Cardiac muscle cell (in vitro differentiated cells and primary cell): ENCODE results near the gene CUX1. TPM values are rescaled to one million over a fixed set of nuclear protein-coding genes. Genes with fewer than 3 reads are reported as not detected.

Source experiments
- DNase-seq, 2 donors: peaks; one replicate each; pipeline versions ENCODE4 v3.0.0 to v3.0.0-alpha.2; 2010 to 2017; ENCODE audit warnings: low read depth in 1 of 2, low spot score in 1 of 2
- H3K27ac ChIP-seq: fragments of 200-600 bp; sonication (generic); 2 replicates; pipeline ENCODE4 v1.5.1; 2016
- H3K27me3 ChIP-seq: fragments of 200-600 bp; sonication (generic); 2 replicates; pipeline ENCODE4 v1.6.0; 2016; ENCODE audit warnings: control low read depth
- H3K36me3 ChIP-seq: fragments of 200-600 bp; sonication (generic); 2 replicates; pipeline ENCODE4 v1.5.1; 2016; ENCODE audit warnings: control low read depth
- H3K4me1 ChIP-seq: fragments of 200-600 bp; sonication (generic); 2 replicates; pipeline ENCODE4 v1.8.1; 2017; ENCODE audit warnings: low read depth, mild to moderate bottlenecking, mixed run types
- H3K4me3 ChIP-seq: fragments of 200-600 bp; sonication (generic); 2 replicates; pipeline ENCODE4 v1.5.1; 2016; ENCODE audit warnings: mild to moderate bottlenecking
- H3K9me3 ChIP-seq: fragments of 200-600 bp; sonication (generic); 2 replicates; pipeline ENCODE4 v1.5.1; 2017; ENCODE audit warnings: low read depth, mild to moderate bottlenecking, control low read depth
- CTCF ChIP-seq: IDR thresholded peaks from 2 replicates; pipeline ENCODE4 v1.5.1; 2012; ENCODE audit warnings: low read depth, mild to moderate bottlenecking, low read length
- polyA plus RNA-seq: library from polyadenylated mRNA; unstranded; fragments of >200 nt; fragmentation: Nextera tagmentation; extraction: Ambion mirVana; gene quantifications from 2 replicates; pipeline ENCODE4 v1.2.1, GENCODE V29; 2016
- total RNA-seq: library from RNA; depleted of rRNA; stranded (reverse); fragments of >200 nt; gene quantifications from 2 replicates; pipeline ENCODE4 v1.2.3, GENCODE V29; 2016

The CUX1 gene
- total and polyA plus RNA-seq, 2 experiments from 2014 or later = 67.7 to 85.3 TPM

- Histone ChIP-seq H3K36me3 (no peaks in the 10 kb centered on the region), H3K27me3 (no peaks in the 10 kb centered on the region), H3K9me3 (no peaks in the 10 kb centered on the region), H3K4me3 (no peak overlapping the region), H3K27ac (no peak overlapping the region), H3K4me1 (peaks cover 3% of the 10 kb centered on the region)
- no peak for DNase-seq
- no peak for TF ChIP-seq CTCF
Observed at GRCh38 chr7:102098986-102099385, 281.6 kb downstream of the CUX1 start.

- Histone ChIP-seq H3K36me3 (no peaks in the 10 kb centered on the region), H3K9me3 (no peaks in the 10 kb centered on the region), H3K27me3 (no peaks in the 10 kb centered on the region), H3K27ac (no peak overlapping the region), H3K4me1 (no peaks in the 10 kb centered on the region), H3K4me3 (no peak overlapping the region)
- DNase-seq = no peak
- no peak for TF ChIP-seq CTCF
Observed at GRCh38 chr7:102099474-102099873, 282.0 kb downstream of the CUX1 start.

- no peaks in the 10 kb centered on the region for H3K9me3 ChIP-seq
- DNase-seq = no peak
- no peak overlapping the region for H3K27ac ChIP-seq
- H3K4me1 ChIP-seq = no peaks in the 10 kb centered on the region
- TF ChIP-seq CTCF = no peak
- H3K27me3 ChIP-seq = no peaks in the 10 kb centered on the region
- no peak overlapping the region for H3K4me3 ChIP-seq
- H3K36me3 ChIP-seq = no peaks in the 10 kb centered on the region
Observed at GRCh38 chr7:102101111-102101551, 283.7 kb downstream of the CUX1 start.

GRCh38 chr7:102101926-102102325, 284.5 kb downstream of the CUX1 start:
- Histone ChIP-seq H3K36me3 (no peaks in the 10 kb centered on the region), H3K27me3 (no peaks in the 10 kb centered on the region), H3K4me1 (no peaks in the 10 kb centered on the region), H3K9me3 (no peaks in the 10 kb centered on the region), H3K27ac (no peak overlapping the region), H3K4me3 (no peak overlapping the region)
- no peak for TF ChIP-seq CTCF
- DNase-seq = no peak

- no peaks in the 10 kb centered on the region for H3K9me3 ChIP-seq
Observed at GRCh38 chr7:102103027-102103372, 285.6 kb downstream of the CUX1 start.

More at GRCh38 chr7:102103027-102103372, 285.6 kb downstream of the CUX1 start:
- DNase-seq = no peak
- peaks cover 5% of the 10 kb centered on the region for H3K36me3 ChIP-seq
- H3K4me3 ChIP-seq = no peak overlapping the region
- H3K4me1 ChIP-seq = no peaks in the 10 kb centered on the region
- H3K27ac ChIP-seq = no peak overlapping the region
- TF ChIP-seq CTCF = no peak
- H3K27me3 ChIP-seq = no peaks in the 10 kb centered on the region
